H9 (cell line): Measurements from ENCODE around the gene ESRP2. TPM values are rescaled to one million over a fixed set of nuclear protein-coding genes. Genes with fewer than 3 reads are reported as not detected.

ENCODE experiments used
- DNase-seq: peaks from one replicate; pipeline ENCODE4 v3.0.0-alpha.2; 2017
- H2AFZ ChIP-seq: one replicate; pipeline ENCODE4 v1.6.1; 2013; ENCODE audit warnings: mild to moderate bottlenecking, low read length, control low read depth, moderate library complexity
- H2AK5ac ChIP-seq: 2 replicates; pipeline ENCODE4 v1.6.1; 2013; ENCODE audit warnings: low read length, control low read depth, mixed read lengths; ENCODE audit not compliant: insufficient read length
- H2BK120ac ChIP-seq: one replicate; pipeline ENCODE4 v1.6.1; 2013; ENCODE audit warnings: low read depth, mild to moderate bottlenecking, low read length, control low read depth, inconsistent platforms; ENCODE audit not compliant: poor library complexity, severe bottlenecking
- H2BK12ac ChIP-seq: 2 replicates; pipeline ENCODE4 v1.6.1; 2013; ENCODE audit warnings: low read length, control low read depth, mixed read lengths, low read depth; ENCODE audit not compliant: insufficient read length
- H2BK15ac ChIP-seq: 2 replicates; pipeline ENCODE4 v1.6.1; 2013; ENCODE audit warnings: low read depth, low read length, control low read depth
- H2BK20ac ChIP-seq: one replicate; pipeline ENCODE4 v1.6.1; 2013; ENCODE audit warnings: low read depth, mild to moderate bottlenecking, low read length, control low read depth, inconsistent platforms; ENCODE audit not compliant: poor library complexity, severe bottlenecking
- H2BK5ac ChIP-seq: 2 replicates; pipeline ENCODE4 v1.6.1; 2013; ENCODE audit warnings: low read length, control low read depth, mixed read lengths; ENCODE audit not compliant: insufficient read length
- H3K14ac ChIP-seq: 2 replicates; pipeline ENCODE4 v1.6.1; 2013; ENCODE audit warnings: low read length, control low read depth; ENCODE audit not compliant: insufficient read depth
- H3K18ac ChIP-seq: 2 replicates; pipeline ENCODE4 v1.6.1; 2013; ENCODE audit warnings: low read depth, mild to moderate bottlenecking, mixed read lengths, low read length, control low read depth; ENCODE audit not compliant: insufficient read length
- H3K23ac ChIP-seq: 2 replicates; pipeline ENCODE4 v1.6.1; 2013; ENCODE audit warnings: low read length, control low read depth, mixed read lengths, low read depth; ENCODE audit not compliant: insufficient read length
- H3K23me2 ChIP-seq: 2 replicates; pipeline ENCODE4 v1.6.1; 2013; ENCODE audit warnings: low read depth, mild to moderate bottlenecking, mixed read lengths, low read length, control low read depth; ENCODE audit not compliant: insufficient read length, poor library complexity, severe bottlenecking
- H3K27ac ChIP-seq: 2 replicates; pipeline ENCODE4 v1.5.1; 2013; ENCODE audit warnings: low read length, control low read depth, mixed read lengths, low read depth; ENCODE audit not compliant: insufficient read length
- H3K27me3 ChIP-seq: 2 replicates; pipeline ENCODE4 v1.6.1; 2013; ENCODE audit warnings: low read length, control low read depth, inconsistent platforms; ENCODE audit not compliant: insufficient read depth
- H3K4ac ChIP-seq: 2 replicates; pipeline ENCODE4 v1.6.1; 2013; ENCODE audit warnings: low read depth, mild to moderate bottlenecking, control low read depth, inconsistent platforms, low read length, moderate library complexity
- H3K4me1 ChIP-seq: 2 replicates; pipeline ENCODE4 v1.6.1; 2013; ENCODE audit warnings: low read length, control low read depth, inconsistent platforms; ENCODE audit not compliant: insufficient read depth
- H3K4me2 ChIP-seq: 2 replicates; pipeline ENCODE4 v1.6.1; 2013; ENCODE audit warnings: low read length, control low read depth, mixed read lengths; ENCODE audit not compliant: insufficient read length, insufficient read depth
- H3K56ac ChIP-seq: 2 replicates; pipeline ENCODE4 v1.6.1; 2013; ENCODE audit warnings: low read depth, mild to moderate bottlenecking, mixed read lengths, low read length, control low read depth; ENCODE audit not compliant: insufficient read length
- H3K79me1 ChIP-seq: 2 replicates; pipeline ENCODE4 v1.6.1; 2013; ENCODE audit warnings: low read depth, mild to moderate bottlenecking, moderate library complexity, low read length, control low read depth, inconsistent platforms; ENCODE audit not compliant: insufficient read depth, poor library complexity, severe bottlenecking
- H3K79me2 ChIP-seq: 2 replicates; pipeline ENCODE4 v1.6.1; 2013; ENCODE audit warnings: low read length, control low read depth, inconsistent platforms; ENCODE audit not compliant: insufficient read depth
- H3K9ac ChIP-seq: 2 replicates; pipeline ENCODE4 v1.6.1; 2013; ENCODE audit warnings: low read length, control low read depth, mixed read lengths; ENCODE audit not compliant: insufficient read length; ENCODE audit errors: extremely low read depth
- H3K9me3 ChIP-seq: one replicate; pipeline ENCODE4 v1.6.1; 2013; ENCODE audit warnings: low read depth, low read length, inconsistent platforms; ENCODE audit not compliant: control insufficient read depth
- H3T11ph ChIP-seq: one replicate; pipeline ENCODE4 v1.6.1; 2013; ENCODE audit warnings: mild to moderate bottlenecking, low read length, control low read depth, inconsistent platforms
- H4K20me1 ChIP-seq: one replicate; pipeline ENCODE4 v1.6.1; 2013; ENCODE audit not compliant: control insufficient read depth, insufficient read length, insufficient read depth
- H4K5ac ChIP-seq: 2 replicates; pipeline ENCODE4 v1.6.1; 2013; ENCODE audit warnings: low read depth, mild to moderate bottlenecking, mixed read lengths, low read length, control low read depth; ENCODE audit not compliant: insufficient read length
- H4K8ac ChIP-seq: replicated peaks from 2 replicates; pipeline ENCODE4 v1.6.1; 2013; ENCODE audit warnings: low read length, control low read depth, mixed read lengths, low read depth; ENCODE audit not compliant: insufficient read length
- H4K91ac ChIP-seq: 2 replicates; pipeline ENCODE4 v1.6.1; 2013; ENCODE audit warnings: low read depth, mild to moderate bottlenecking, moderate library complexity, mixed read lengths, low read length, control low read depth; ENCODE audit not compliant: insufficient read length
- H3K27ac Mint-ChIP-seq, 3 experiments: 2 replicates in 2 of 3; 3 replicates in 1 of 3; pipeline ENCODE4 v1.8.0; 2020 to 2021; ENCODE audit warnings: mixed read lengths in 3 of 3, mild to moderate bottlenecking in 1 of 3, moderate library complexity in 1 of 3
- H3K27me3 Mint-ChIP-seq: 2 replicates; pipeline ENCODE4 v1.8.0; 2021; ENCODE audit warnings: low read depth, mild to moderate bottlenecking, moderate library complexity, mixed read lengths
- H3K36me3 Mint-ChIP-seq, 3 experiments: 2 replicates in 2 of 3; 3 replicates in 1 of 3; pipeline ENCODE4 v1.8.0; 2020 to 2021; ENCODE audit warnings: low read depth in 3 of 3, mixed read lengths in 3 of 3; ENCODE audit not compliant: insufficient read depth in 1 of 3
- H3K4me1 Mint-ChIP-seq, 2 experiments: 2 replicates each; pipeline ENCODE4 v1.8.0; 2020; ENCODE audit warnings: mixed read lengths in 2 of 2
- H3K4me3 Mint-ChIP-seq, 2 experiments: 2 replicates in 1 of 2; 3 replicates in 1 of 2; pipeline ENCODE4 v1.8.0; 2020 to 2021; ENCODE audit warnings: mild to moderate bottlenecking in 2 of 2, mixed read lengths in 2 of 2, moderate library complexity in 1 of 2
- H3K9me3 Mint-ChIP-seq, 2 experiments: 2 replicates in 1 of 2; 3 replicates in 1 of 2; pipeline ENCODE4 v1.8.0; 2020; ENCODE audit warnings: mild to moderate bottlenecking in 2 of 2, mixed read lengths in 2 of 2, moderate library complexity in 1 of 2
- WGBS: extraction: QIAGEN DNeasy Blood & Tissue Kit; methylation state at CpG from one replicate; pipeline ENCODE4 v1.1.7; 2013; ENCODE audit warnings: missing lambda C conversion rate, low lambda C conversion rate, mixed read lengths; ENCODE audit not compliant: insufficient read length; ENCODE audit errors: extremely low coverage; 5-methylcytosine and 5-hydroxymethylcytosine counted together
- total RNA-seq: library from RNA; stranded (reverse); gene quantifications from 2 replicates; pipeline ENCODE4 v1.2.1, GENCODE V29; 2021
- TF ChIP-seq, protein P1 (sequence below): fragments of 200-600 bp; sonication (generic); conservative IDR thresholded peaks from 3 replicates; pipeline ENCODE4 v1.8.0; 2021; ENCODE audit warnings: antibody characterized with exemption, mild to moderate bottlenecking

ESRP2 gene
- total RNA-seq, 1 experiment from 2014 or later: 59.5 TPM

DNA sequence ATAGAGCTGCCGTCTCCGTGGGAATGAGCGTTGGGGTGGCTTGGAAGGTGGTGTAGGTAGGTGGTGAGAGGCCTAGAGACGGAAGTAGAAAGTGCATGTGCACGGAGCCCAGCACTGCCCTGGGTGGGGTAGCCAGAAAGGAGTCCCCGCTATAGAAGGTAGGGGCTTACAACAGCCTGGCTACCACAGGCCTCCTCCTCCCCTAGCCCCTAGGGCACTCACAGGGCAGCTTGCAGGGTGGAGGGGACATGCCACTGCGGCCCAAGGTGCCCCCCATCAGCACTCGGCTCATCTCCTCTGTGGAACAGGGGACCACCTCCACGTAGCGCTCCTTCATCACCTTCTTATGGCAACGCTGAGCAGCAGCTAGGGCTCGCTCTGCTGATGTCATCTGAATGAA lies 5.0 kb downstream of the ESRP2 start:
- H3K18ac ChIP-seq: no peak overlapping the region
- no peaks in the 10 kb centered on the region for H3K9me3 ChIP-seq
- H3K79me1 ChIP-seq: no peaks in the 10 kb centered on the region
- H3K56ac ChIP-seq: no peak overlapping the region
- no peak overlapping the region for H2BK20ac ChIP-seq
- H3K4me2 ChIP-seq: no peak overlapping the region
- H2AFZ ChIP-seq: no peak overlapping the region
- peaks cover 16 to 19% of the 10 kb centered on the region in 2 experiments for H3K4me1 Mint-ChIP-seq
- H2BK5ac ChIP-seq: no peak overlapping the region
- H3K14ac ChIP-seq: no peak overlapping the region
- no peak overlapping the region for H3K23ac ChIP-seq
- H4K5ac ChIP-seq: no peak overlapping the region
- WGBS: no CpG with 5 or more reads among the region's 12 CpGs
- DNase-seq: no peak
- H4K91ac ChIP-seq: no peak overlapping the region
- H3K27me3 ChIP-seq: no peaks in the 10 kb centered on the region
- H3K27me3 Mint-ChIP-seq: no peaks in the 10 kb centered on the region
- H3K4me3 Mint-ChIP-seq: no peak overlapping the region; a peak in 1 of 5 replicates
- no peak overlapping the region for H3K4ac ChIP-seq
- H3K27ac ChIP-seq: no peak overlapping the region
- no peaks in the 10 kb centered on the region; the same call in 1 of the 2 replicates for H3K79me2 ChIP-seq
- H3K9me3 Mint-ChIP-seq: no peaks in the 10 kb centered on the region
- H3K9ac ChIP-seq: no peak overlapping the region
- no peaks in the 10 kb centered on the region for H4K20me1 ChIP-seq
- H3T11ph ChIP-seq: no peak overlapping the region
- no peak overlapping the region for H2BK12ac ChIP-seq
- peaks cover 10 to 53% (median 46%) of the 10 kb centered on the region in 3 experiments; a peak in 6 of 7 replicates for H3K36me3 Mint-ChIP-seq
- H4K8ac ChIP-seq: no peak overlapping the region
- TF ChIP-seq, protein P1, sequence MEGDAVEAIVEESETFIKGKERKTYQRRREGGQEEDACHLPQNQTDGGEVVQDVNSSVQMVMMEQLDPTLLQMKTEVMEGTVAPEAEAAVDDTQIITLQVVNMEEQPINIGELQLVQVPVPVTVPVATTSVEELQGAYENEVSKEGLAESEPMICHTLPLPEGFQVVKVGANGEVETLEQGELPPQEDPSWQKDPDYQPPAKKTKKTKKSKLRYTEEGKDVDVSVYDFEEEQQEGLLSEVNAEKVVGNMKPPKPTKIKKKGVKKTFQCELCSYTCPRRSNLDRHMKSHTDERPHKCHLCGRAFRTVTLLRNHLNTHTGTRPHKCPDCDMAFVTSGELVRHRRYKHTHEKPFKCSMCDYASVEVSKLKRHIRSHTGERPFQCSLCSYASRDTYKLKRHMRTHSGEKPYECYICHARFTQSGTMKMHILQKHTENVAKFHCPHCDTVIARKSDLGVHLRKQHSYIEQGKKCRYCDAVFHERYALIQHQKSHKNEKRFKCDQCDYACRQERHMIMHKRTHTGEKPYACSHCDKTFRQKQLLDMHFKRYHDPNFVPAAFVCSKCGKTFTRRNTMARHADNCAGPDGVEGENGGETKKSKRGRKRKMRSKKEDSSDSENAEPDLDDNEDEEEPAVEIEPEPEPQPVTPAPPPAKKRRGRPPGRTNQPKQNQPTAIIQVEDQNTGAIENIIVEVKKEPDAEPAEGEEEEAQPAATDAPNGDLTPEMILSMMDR: no peak
- peaks cover 8% of the 10 kb centered on the region for H3K23me2 ChIP-seq
- no peak overlapping the region; a peak in 1 of 7 replicates for H3K27ac Mint-ChIP-seq
- no peak overlapping the region for H2BK120ac ChIP-seq
- no peaks in the 10 kb centered on the region; the same call in 1 of the 2 replicates for H3K4me1 ChIP-seq
- no peak overlapping the region for H2AK5ac ChIP-seq
- no peak overlapping the region for H2BK15ac ChIP-seq
